GM13977 (cell line): ENCODE results near the gene CTNNBL1.

Experiments used
- DNase-seq: peaks from one replicate; pipeline ENCODE4 v3.0.0; 2012; ENCODE audit warnings: low spot score
- in situ Hi-C: fragments of 300-500 bp; cut with MboI; formaldehyde crosslinking; loops from one replicate; pipeline ENCODE4 v1.12.0; 2022; ENCODE audit warnings: low sequenced_read_pairs, low pct_unique_long_range_greater_than_20kb, mixed read lengths, inconsistent platforms; ENCODE audit not compliant: unreplicated experiment
- TF ChIP-seq, protein P1 (sequence below): IDR thresholded peaks from 2 replicates; pipeline ENCODE4 v1.5.1; 2012; ENCODE audit warnings: mild to moderate bottlenecking, control low read depth; ENCODE audit not compliant: insufficient read depth; ENCODE audit errors: extremely low read depth, missing control alignments

The CTNNBL1 gene

DNA sequence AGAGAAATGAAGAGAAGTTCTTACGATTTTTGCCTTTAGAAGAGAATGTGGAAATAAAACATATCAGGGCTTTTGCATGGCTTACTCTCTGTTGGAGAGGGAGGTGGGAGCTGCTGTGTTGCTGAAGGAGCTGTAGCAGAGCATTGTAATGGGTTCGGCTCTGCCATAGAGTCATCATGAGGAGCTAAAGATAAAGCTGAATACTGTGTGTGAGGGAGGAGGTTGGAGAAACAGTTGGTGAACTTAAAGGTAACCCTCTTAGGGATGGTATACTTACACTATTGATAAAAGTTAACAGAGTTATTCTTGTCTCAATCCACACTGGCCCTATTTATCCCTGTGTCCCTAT lies 34.8 kb downstream of the CTNNBL1 start:
- in situ Hi-C loops: no loop called here
- TF ChIP-seq, protein P1, sequence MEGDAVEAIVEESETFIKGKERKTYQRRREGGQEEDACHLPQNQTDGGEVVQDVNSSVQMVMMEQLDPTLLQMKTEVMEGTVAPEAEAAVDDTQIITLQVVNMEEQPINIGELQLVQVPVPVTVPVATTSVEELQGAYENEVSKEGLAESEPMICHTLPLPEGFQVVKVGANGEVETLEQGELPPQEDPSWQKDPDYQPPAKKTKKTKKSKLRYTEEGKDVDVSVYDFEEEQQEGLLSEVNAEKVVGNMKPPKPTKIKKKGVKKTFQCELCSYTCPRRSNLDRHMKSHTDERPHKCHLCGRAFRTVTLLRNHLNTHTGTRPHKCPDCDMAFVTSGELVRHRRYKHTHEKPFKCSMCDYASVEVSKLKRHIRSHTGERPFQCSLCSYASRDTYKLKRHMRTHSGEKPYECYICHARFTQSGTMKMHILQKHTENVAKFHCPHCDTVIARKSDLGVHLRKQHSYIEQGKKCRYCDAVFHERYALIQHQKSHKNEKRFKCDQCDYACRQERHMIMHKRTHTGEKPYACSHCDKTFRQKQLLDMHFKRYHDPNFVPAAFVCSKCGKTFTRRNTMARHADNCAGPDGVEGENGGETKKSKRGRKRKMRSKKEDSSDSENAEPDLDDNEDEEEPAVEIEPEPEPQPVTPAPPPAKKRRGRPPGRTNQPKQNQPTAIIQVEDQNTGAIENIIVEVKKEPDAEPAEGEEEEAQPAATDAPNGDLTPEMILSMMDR: no peak

DNA sequence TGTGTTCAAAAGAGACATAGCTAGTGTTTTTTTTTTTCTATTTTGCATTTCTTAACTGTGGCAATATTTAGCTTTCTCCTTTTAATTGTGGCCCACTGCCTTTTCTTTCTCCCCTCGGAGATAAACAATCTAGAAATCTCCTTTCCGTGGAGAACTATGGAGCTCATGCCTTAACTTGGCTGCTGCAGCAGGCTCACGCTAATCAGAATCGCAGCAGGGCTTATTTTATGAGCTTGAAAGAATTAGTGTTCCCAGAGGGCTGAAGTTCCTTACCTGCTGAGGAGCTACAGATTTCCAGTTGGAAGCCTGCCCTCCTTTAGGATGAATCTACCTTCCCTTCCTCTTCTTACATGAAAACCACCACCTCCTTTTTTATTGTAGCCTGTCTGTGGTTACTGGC lies 35.6 kb downstream of the CTNNBL1 start:
- TF ChIP-seq, protein P1: no peak
- DNase-seq: no peak
- in situ Hi-C loops: no loop called here

More for the DNA sequence above, 34.8 kb downstream of the CTNNBL1 start:
- no peak for DNase-seq

DNA sequence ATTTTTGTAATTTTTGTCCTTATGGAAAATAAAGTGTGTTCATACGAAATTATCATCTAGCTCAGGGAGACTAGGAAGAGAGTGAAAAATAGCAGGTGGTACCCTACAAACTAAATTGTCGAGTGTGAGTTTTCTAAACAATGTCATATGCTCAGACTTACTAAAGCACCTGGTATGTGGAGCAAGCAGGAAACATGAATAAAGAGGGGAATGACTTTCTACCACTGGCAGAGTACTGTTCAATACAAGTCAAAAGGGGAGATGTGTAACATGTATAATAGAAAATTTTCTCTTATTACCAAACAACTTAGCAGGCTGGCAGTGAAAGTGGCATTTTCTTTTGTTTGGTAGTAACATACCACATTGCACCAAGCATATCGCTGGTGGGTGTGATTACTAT lies 36.1 kb downstream of the CTNNBL1 start:
- in situ Hi-C loops: no loop called here
- DNase-seq: no peak
- TF ChIP-seq, protein P1: no peak

DNA sequence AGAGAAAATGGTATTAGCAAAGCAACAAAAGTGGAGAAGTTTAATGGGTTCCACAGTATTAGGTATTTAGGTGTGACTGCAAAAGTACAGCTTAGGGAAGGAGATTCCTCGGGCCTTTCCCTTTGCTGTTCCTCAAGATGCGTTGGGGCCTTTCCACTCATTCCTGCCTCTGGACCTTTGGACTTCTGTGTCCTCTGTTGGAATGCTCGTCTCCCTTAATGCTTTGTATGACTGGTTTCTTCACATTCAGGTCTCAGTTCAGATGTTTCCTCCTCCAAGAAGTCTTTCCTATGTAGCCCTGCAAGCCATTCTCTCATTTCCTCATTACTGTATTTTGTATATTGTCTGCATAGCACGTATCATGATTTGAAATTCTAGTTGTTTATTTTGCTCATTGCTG lies 39.6 kb downstream of the CTNNBL1 start:
- TF ChIP-seq, protein P1: no peak
- DNase-seq: no peak
- in situ Hi-C loops: no loop called here

DNA sequence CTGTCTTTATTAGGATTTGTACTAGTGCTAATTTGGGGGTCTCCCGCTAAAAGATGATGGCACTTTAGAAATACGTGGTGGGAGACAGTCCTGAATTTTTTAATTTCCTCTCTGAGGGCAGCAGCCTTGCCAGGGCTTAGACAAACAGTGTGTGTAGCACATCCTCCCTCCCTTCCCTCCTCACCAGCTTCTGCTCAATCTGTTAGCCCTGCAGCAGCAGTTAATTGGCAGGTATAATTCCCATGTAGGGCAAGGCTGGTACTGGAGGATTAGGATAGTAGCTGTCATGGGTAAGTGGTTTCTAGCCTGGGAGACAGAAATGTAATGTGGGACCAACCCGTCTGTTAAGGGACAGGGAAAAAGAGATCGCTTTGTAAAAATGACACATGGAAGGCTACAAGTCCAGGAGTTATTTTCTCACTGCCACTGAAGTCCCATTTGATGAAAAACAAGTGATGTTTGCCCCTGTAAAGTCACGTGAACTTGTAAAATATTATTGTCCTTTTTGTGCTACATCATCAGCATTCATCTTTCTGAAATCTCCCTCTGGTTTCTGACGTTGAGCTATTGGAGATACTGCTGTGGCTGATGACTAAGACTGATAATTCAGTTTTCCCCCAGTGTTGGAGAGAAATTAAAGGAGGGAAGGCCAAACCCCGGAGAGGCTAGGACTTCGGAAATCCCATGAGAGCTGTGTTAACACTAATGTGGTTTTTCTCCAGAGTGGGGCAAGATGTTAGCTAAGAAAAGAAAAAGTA lies 40.6 kb downstream of the CTNNBL1 start:
- DNase-seq: no peak
- in situ Hi-C loops: no loop called here
- TF ChIP-seq, protein P1: no peak

DNA sequence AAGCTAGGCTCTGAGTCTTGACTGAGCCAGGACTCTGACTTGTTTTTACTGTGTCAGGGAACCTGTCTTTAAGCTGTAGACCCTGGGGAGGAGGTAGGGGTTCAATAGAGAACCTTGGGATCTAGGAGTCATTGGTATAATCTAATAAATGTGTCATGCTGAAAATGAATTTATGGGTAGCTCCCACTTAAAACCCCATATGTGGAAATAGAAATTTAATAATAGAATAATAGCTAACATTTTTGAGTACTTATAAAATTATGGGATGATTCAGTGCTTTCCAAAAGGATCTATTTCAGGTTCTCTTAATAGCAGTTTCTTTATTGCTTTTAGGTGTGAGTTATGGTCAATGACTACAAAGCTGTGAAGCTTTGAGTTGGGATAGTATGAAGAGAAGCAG lies 41.7 kb downstream of the CTNNBL1 start:
- no peak for DNase-seq
- in situ Hi-C loops: no loop called here
- TF ChIP-seq, protein P1: no peak

DNA sequence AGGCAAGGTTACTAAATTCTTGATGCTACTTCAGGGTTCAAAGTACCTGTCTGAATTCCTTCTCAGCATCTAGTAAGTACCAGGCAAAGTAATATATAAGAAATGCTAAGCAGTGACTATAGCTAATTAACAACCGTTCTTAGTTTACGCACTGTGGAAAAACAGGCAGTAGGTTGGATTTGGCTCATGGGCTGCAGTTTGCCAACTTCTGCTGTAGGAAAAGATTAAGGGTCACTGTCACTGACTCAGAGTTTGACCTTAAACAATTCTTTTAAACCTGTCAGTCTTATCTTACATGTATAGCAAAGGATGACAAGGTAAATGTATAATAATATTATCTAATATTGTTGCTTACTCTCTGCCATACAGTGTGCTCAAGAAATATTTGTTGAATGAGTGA lies 42.3 kb downstream of the CTNNBL1 start:
- no peak for DNase-seq
- TF ChIP-seq, protein P1: no peak
- in situ Hi-C loops: no loop called here
